PC-3 (cell line): Measurements from ENCODE around the gene YY1. TPM values are rescaled to one million over a fixed set of nuclear protein-coding genes. Genes with fewer than 3 reads are reported as not detected.

Experiments
- ATAC-seq: fragments of 200-7000 bp; cut with Tn5 transposase; 2 replicates; pipeline ENCODE4 v1.9.1; 2020; ENCODE audit warnings: mild to moderate bottlenecking, moderate library complexity
- BruUV-seq: library from RNA; stranded (reverse); fragments of 400-500 nt; replicated peaks from 2 replicates; lab custom pipeline; 2021; lab: Mats Ljungman, UMichigan
- CTCF ChIA-PET: fragments of 300-600 bp; sonication (Branson Sonifier 250); formaldehyde crosslinking; loops from one replicate; lab custom pipeline; 2022; ENCODE audit warnings: antibody characterized with exemption; lab: Charles Lee
- POLR2A ChIA-PET: fragments of 300-600 bp; sonication (Branson Sonifier 250); formaldehyde crosslinking; loops from one replicate; lab custom pipeline; 2022; ENCODE audit warnings: antibody characterized with exemption; ENCODE audit not compliant: unreplicated experiment; lab: Charles Lee
- DNase-seq: peaks from one replicate; pipeline ENCODE4 v3.0.0-alpha.2; 2015
- H2AFZ ChIP-seq: fragments of 300-600 bp; sonication (generic); 2 replicates; pipeline ENCODE4 v1.6.0; 2016; ENCODE audit warnings: antibody characterized with exemption, low read length
- H3F3A ChIP-seq: fragments of 300-600 bp; sonication (generic); one replicate; pipeline ENCODE4 v1.6.0; 2017; ENCODE audit warnings: antibody characterized with exemption, low read length, control low read depth, mild to moderate bottlenecking; ENCODE audit not compliant: unreplicated experiment
- H3K27ac ChIP-seq: fragments of 300-600 bp; sonication (generic); 2 replicates; pipeline ENCODE4 v1.5.1; 2016; ENCODE audit warnings: mild to moderate bottlenecking, low read length
- H3K27me3 ChIP-seq: fragments of 300-600 bp; sonication (generic); 2 replicates; pipeline ENCODE4 v1.6.1; 2016; ENCODE audit warnings: low read length, mixed read lengths
- H3K36me3 ChIP-seq: fragments of 300-600 bp; sonication (generic); 2 replicates; pipeline ENCODE4 v1.6.1; 2016; ENCODE audit warnings: low read depth, mixed run types, low read length, mixed read lengths
- H3K4me1 ChIP-seq: fragments of 300-600 bp; sonication (generic); 2 replicates; pipeline ENCODE4 v1.5.1; 2016; ENCODE audit warnings: low read length; ENCODE audit not compliant: insufficient read depth
- H3K4me2 ChIP-seq: fragments of 300-600 bp; sonication (generic); 2 replicates; pipeline ENCODE4 v1.6.0; 2016; ENCODE audit warnings: low read length
- H3K4me3 ChIP-seq: fragments of 300-600 bp; sonication (generic); 2 replicates; pipeline ENCODE4 v1.5.1; 2016; ENCODE audit warnings: mild to moderate bottlenecking, low read length, mixed read lengths
- H3K79me2 ChIP-seq: fragments of 300-600 bp; sonication (generic); 2 replicates; pipeline ENCODE4 v1.6.1; 2017; ENCODE audit warnings: low read length, mixed read lengths
- H3K9ac ChIP-seq: fragments of 300-600 bp; sonication (generic); 2 replicates; pipeline ENCODE4 v1.6.0; 2016; ENCODE audit warnings: mild to moderate bottlenecking, low read length
- H3K9me2 ChIP-seq: fragments of 300-600 bp; sonication (generic); replicated peaks from 2 replicates; pipeline ENCODE4 v1.6.1; 2016; ENCODE audit warnings: mixed run types, low read length, mixed read lengths
- H3K9me3 ChIP-seq: fragments of 300-600 bp; sonication (generic); 2 replicates; pipeline ENCODE4 v1.6.1; 2016; ENCODE audit warnings: low read length, mixed read lengths
- H4K20me1 ChIP-seq: fragments of 300-600 bp; sonication (generic); 2 replicates; pipeline ENCODE4 v1.6.1; 2016; ENCODE audit warnings: low read length, mixed read lengths
- CTCF ChIP-seq: fragments of 300-600 bp; sonication (generic); conservative IDR thresholded peaks from 2 replicates; pipeline ENCODE4 v1.5.1; 2017; ENCODE audit warnings: antibody characterized with exemption, low read depth, mild to moderate bottlenecking, low read length
- EZH2 ChIP-seq: fragments of 300-600 bp; sonication (generic); IDR thresholded peaks from one replicate; pipeline ENCODE4 v1.6.1; 2017; ENCODE audit warnings: antibody characterized with exemption, mild to moderate bottlenecking, low read length; ENCODE audit not compliant: unreplicated experiment
- EZH2phosphoT487 ChIP-seq: fragments of 300-600 bp; sonication (generic); IDR thresholded peaks from 2 replicates; pipeline ENCODE4 v1.6.1; 2018; ENCODE audit warnings: mild to moderate bottlenecking, antibody characterized with exemption, low read length, borderline replicate concordance
- intact Hi-C: fragments of 100-400 bp; cut with micrococcal nuclease; formaldehyde crosslinking; loops from 2 replicates; pipeline ENCODE4 v1.9.0; 2023
- total RNA-seq: library from RNA; depleted of rRNA; stranded (reverse); fragments of >200 nt; gene quantifications from 2 replicates; pipeline ENCODE4 v1.2.3, GENCODE V29; 2014

The YY1 gene
- total RNA-seq, 1 experiment from 2014 or later, result 64.1 TPM

DNA sequence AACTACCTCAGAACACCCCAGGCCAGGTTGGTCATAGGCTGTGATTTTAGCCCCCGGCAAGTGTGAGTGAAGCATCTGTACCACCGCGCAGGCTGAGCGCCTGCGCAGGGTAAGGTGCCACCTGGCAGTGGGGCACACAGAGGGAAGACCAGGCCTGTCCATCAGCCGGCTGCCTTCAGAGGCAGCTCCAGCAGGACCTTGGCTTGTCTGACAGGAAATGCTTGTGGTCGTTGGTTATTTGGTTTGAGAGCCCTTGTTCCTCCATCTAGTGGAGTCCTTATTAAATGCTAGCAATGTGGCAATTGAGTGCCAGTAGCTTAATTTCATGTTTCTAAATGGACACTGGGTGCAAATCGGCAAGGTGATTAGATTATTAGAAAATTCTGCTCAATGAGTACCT, 39.8 kb downstream of the YY1 start:
- no peaks in the 10 kb centered on the region for H3K27me3 ChIP-seq
- H3K79me2 ChIP-seq, result peaks cover 79% of the 10 kb centered on the region
- H3K4me3 ChIP-seq, result no peak overlapping the region
- no peak overlapping the region for H3K27ac ChIP-seq
- TF ChIP-seq EZH2 (no peak), EZH2phosphoT487 (no peak), CTCF (no peak)
- peaks cover 4% of the 10 kb centered on the region for H3F3A ChIP-seq
- H3K4me2 ChIP-seq, result no peak overlapping the region
- no peaks in the 10 kb centered on the region for H3K4me1 ChIP-seq
- CTCF ChIA-PET, result interaction anchor here (0.6 to 0.7 kb wide), 2 partner anchors 32 to 38 kb away, joined by 3 to 4 read pairs; no protein-coding TSS in a partner anchor
- H3K9me2 ChIP-seq, result no peaks in the 10 kb centered on the region
- H4K20me1 ChIP-seq, result peaks cover 33% of the 10 kb centered on the region; the same call in 1 of the 2 replicates
- no TSS peak for BruUV-seq
- H3K36me3 ChIP-seq, result peaks cover 30% of the 10 kb centered on the region; the same call in 1 of the 2 replicates
- no peaks in the 10 kb centered on the region for H3K9me3 ChIP-seq
- H2AFZ ChIP-seq, result no peak overlapping the region
- POLR2A ChIA-PET, result no interaction called here
- H3K9ac ChIP-seq, result no peak overlapping the region
- peak; percentile 64 for ATAC-seq
- intact Hi-C loops, result no loop called here
- peak; percentile 27 for DNase-seq

DNA sequence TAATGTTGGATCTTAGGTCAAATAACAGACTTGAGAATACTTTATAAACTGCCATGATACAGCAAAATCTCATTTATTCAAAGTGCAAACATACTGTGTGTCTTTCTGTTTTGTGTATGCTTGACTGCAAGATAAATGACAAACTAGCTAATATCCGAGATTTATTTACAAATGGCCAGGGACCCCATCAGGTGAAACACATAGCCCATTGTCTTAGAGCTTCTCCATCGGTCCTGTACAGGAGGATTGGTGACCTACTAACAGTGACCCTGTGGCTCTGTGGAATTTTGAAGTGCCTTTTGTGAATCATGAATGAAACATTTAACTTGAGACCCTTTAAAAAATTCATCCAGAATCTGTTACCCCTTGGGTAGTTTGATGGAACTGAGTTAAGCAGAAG, 40.2 kb downstream of the YY1 start:
- peaks cover 29% of the 10 kb centered on the region; the same call in 1 of the 2 replicates for H4K20me1 ChIP-seq
- no peaks in the 10 kb centered on the region for H3K27me3 ChIP-seq
- BruUV-seq, result no TSS peak
- ATAC-seq, result no peak
- no peak overlapping the region for H3K4me3 ChIP-seq
- peaks cover 29% of the 10 kb centered on the region; the same call in 1 of the 2 replicates for H3K36me3 ChIP-seq
- no peak for DNase-seq
- H2AFZ ChIP-seq, result no peak overlapping the region
- TF ChIP-seq EZH2 (no peak), CTCF (no peak), EZH2phosphoT487 (no peak)
- H3K4me1 ChIP-seq, result no peaks in the 10 kb centered on the region
- intact Hi-C loops, result no loop called here
- no peaks in the 10 kb centered on the region for H3K9me2 ChIP-seq
- no peak overlapping the region for H3K9ac ChIP-seq
- H3K27ac ChIP-seq, result no peak overlapping the region
- CTCF ChIA-PET, result interaction anchor here (0.6 to 0.7 kb wide), 2 partner anchors 33 to 38 kb away, joined by 3 to 4 read pairs; no protein-coding TSS in a partner anchor
- no peaks in the 10 kb centered on the region for H3K9me3 ChIP-seq
- H3F3A ChIP-seq, result peaks cover 4% of the 10 kb centered on the region
- POLR2A ChIA-PET, result no interaction called here
- H3K79me2 ChIP-seq, result peaks cover 74% of the 10 kb centered on the region
- no peak overlapping the region for H3K4me2 ChIP-seq

GRCh38 chr14:100279563-100279962, 40.6 kb downstream of the YY1 start:
- no peak for TF ChIP-seq EZH2phosphoT487
- no peak for TF ChIP-seq EZH2
- TF ChIP-seq CTCF, result no peak
- H3K4me3 ChIP-seq, result no peak overlapping the region
- peaks cover 4% of the 10 kb centered on the region for H3F3A ChIP-seq
- no peak overlapping the region for H2AFZ ChIP-seq
- no peaks in the 10 kb centered on the region for H3K4me1 ChIP-seq
- CTCF ChIA-PET, result no interaction called here
- H3K4me2 ChIP-seq, result no peak overlapping the region
- H3K27me3 ChIP-seq, result no peaks in the 10 kb centered on the region
- intact Hi-C loops, result no loop called here
- POLR2A ChIA-PET, result no interaction called here
- no peak overlapping the region for H3K27ac ChIP-seq
- ATAC-seq (no peak), DNase-seq (no peak)
- no peak overlapping the region for H3K9ac ChIP-seq
- H3K9me3 ChIP-seq, result no peaks in the 10 kb centered on the region
- H3K36me3 ChIP-seq, result peaks cover 24% of the 10 kb centered on the region; the same call in 1 of the 2 replicates
- no peaks in the 10 kb centered on the region for H3K9me2 ChIP-seq
- H4K20me1 ChIP-seq, result peaks cover 24% of the 10 kb centered on the region; the same call in 1 of the 2 replicates
- no TSS peak for BruUV-seq
- peaks cover 70% of the 10 kb centered on the region for H3K79me2 ChIP-seq
